Fibroblast of lung (primary cell): Measurements from ENCODE around the gene GNG7.

Source experiments
- CTCF ChIP-seq, 2 donors: IDR thresholded peaks in 1 of 2; conservative IDR thresholded peaks in 1 of 2; 1 replicate in 1 of 2; 2 replicates in 1 of 2; pipeline ENCODE4 v1.5.1; 2011 to 2012; ENCODE audit warnings: low read length in 2 of 2, control low read depth in 1 of 2, inconsistent platforms in 1 of 2, low read depth in 1 of 2, mild to moderate bottlenecking in 1 of 2
- EZH2 ChIP-seq: IDR thresholded peaks from 2 replicates; pipeline ENCODE4 v1.5.1; 2012; ENCODE audit warnings: low read length, control low read depth, mild to moderate bottlenecking; ENCODE audit errors: missing control alignments

GRCh38 chr19:2574971-2575630, 127.4 kb downstream of the GNG7 start:
- no peak for TF ChIP-seq CTCF (conservative IDR thresholded peaks at IDR 0.05 in 1 of 2, IDR thresholded peaks at IDR 0.05 in 1 of 2; ENCODE audit: low read depth in 1 of 2, low read length in 2 of 2)
- no peak for TF ChIP-seq EZH2
